K562 (cell line): ENCODE results near the gene CNTD1. TPM values are rescaled to one million over a fixed set of nuclear protein-coding genes. Genes with fewer than 3 reads are reported as not detected.

ENCODE experiments used
- CC2D1A ChIP-seq: fragments of 450-650 bp; IDR thresholded peaks from 2 replicates; pipeline ENCODE4 v1.6.1; 2017; ENCODE audit warnings: mild to moderate bottlenecking
- DNMT1 ChIP-seq: fragments of 450-650 bp; IDR thresholded peaks from 2 replicates; pipeline ENCODE4 v1.6.1; 2016; ENCODE audit warnings: antibody characterized with exemption, mild to moderate bottlenecking
- ELK1 ChIP-seq: sonication (generic); formaldehyde crosslinking; IDR thresholded peaks from 2 replicates; pipeline ENCODE4 v1.8.1; 2022; ENCODE audit warnings: missing genetic modification reagents
- FOXJ2 ChIP-seq: fragments of 200-800 bp; sonication (Bioruptor generic); IDR thresholded peaks from 2 replicates; pipeline ENCODE4 v1.6.1; 2016; ENCODE audit warnings: missing genetic modification characterization, missing compliant biosample characterization
- FOXK1 ChIP-seq: sonication (generic); formaldehyde crosslinking; IDR thresholded peaks from 2 replicates; pipeline ENCODE4 v1.8.0; 2022; ENCODE audit warnings: missing genetic modification reagents, mild to moderate bottlenecking, borderline replicate concordance
- ID3 ChIP-seq, 2 experiments: fragments of 250-450 bp in 1 of 2; fragments of 450-650 bp in 1 of 2; sonication (Bioruptor Pico) in 1 of 2; IDR thresholded peaks; 2 replicates each; pipeline versions ENCODE4 v1.6.1 to v1.8.0; 2016 to 2021; ENCODE audit warnings: mild to moderate bottlenecking in 2 of 2, moderate library complexity in 2 of 2, missing compliant biosample characterization in 1 of 2, missing genetic modification characterization in 1 of 2
- LCOR ChIP-seq: sonication (generic); formaldehyde crosslinking; IDR thresholded peaks from 2 replicates; pipeline ENCODE4 v1.8.0; 2022; ENCODE audit warnings: mild to moderate bottlenecking, missing genetic modification reagents
- MBD2 ChIP-seq: sonication (generic); IDR thresholded peaks from 2 replicates; pipeline ENCODE4 v1.6.1; 2016; ENCODE audit warnings: low read depth, borderline replicate concordance
- MCM2 ChIP-seq: fragments of 450-650 bp; IDR thresholded peaks from 2 replicates; pipeline ENCODE4 v1.6.1; 2017; ENCODE audit warnings: low read depth, mild to moderate bottlenecking
- PTBP1 ChIP-seq: fragments of 200-400 bp; formaldehyde crosslinking; IDR thresholded peaks from 2 replicates; pipeline ENCODE4 v1.6.1; 2017; ENCODE audit warnings: low read depth, low read length
- RAD51 ChIP-seq: fragments of 450-650 bp; IDR thresholded peaks from 2 replicates; pipeline ENCODE4 v1.7.1; 2016; ENCODE audit warnings: low read depth, mild to moderate bottlenecking, borderline replicate concordance
- TCF3 ChIP-seq: sonication (generic); formaldehyde crosslinking; IDR thresholded peaks from 2 replicates; pipeline ENCODE4 v1.4.0; 2020; ENCODE audit warnings: mild to moderate bottlenecking, missing genetic modification reagents
- ZBTB8A ChIP-seq: fragments of 450-650 bp; IDR thresholded peaks from 2 replicates; pipeline ENCODE4 v1.6.1; 2018; ENCODE audit warnings: mild to moderate bottlenecking, moderate library complexity; ENCODE audit not compliant: partially characterized antibody
- ZNF3 ChIP-seq: fragments of 250-450 bp; sonication (Bioruptor Pico); IDR thresholded peaks from 2 replicates; pipeline ENCODE4 v1.5.0; 2021; ENCODE audit warnings: mild to moderate bottlenecking, moderate library complexity
- ZNF512 ChIP-seq: IDR thresholded peaks from 2 replicates; pipeline ENCODE4 v1.6.1; 2016; ENCODE audit warnings: missing genetic modification characterization, missing compliant biosample characterization
- ZNF696 ChIP-seq: fragments of 250-450 bp; sonication (Bioruptor Pico); conservative IDR thresholded peaks from 2 replicates; pipeline ENCODE4 v1.4.0; 2020; ENCODE audit warnings: mild to moderate bottlenecking, moderate library complexity
- polyA plus RNA-seq, 8 experiments: library from polyadenylated mRNA; depleted of rRNA in 4 of 8; stranded (reverse) in 5 of 8; unstranded in 3 of 8; fragments of >200 nt; fragmentation: Nextera tagmentation in 2 of 8; fragmentation: Illumina TruSeq in 1 of 8; extraction: Ambion mirVana in 2 of 8; extraction: Trizol in 1 of 8; gene quantifications; 2 replicates each; pipeline versions ENCODE4 v1.2.1 to v1.2.3, GENCODE V29; 2011 to 2014; ENCODE audit warnings: inconsistent platforms in 1 of 8, missing spikeins in 1 of 8
- total RNA-seq, 7 experiments: library from RNA; depleted of rRNA in 6 of 7; stranded (reverse); fragments of >200 nt in 6 of 7; fragmentation: Illumina TruSeq in 2 of 7; extraction: Trizol in 2 of 7; gene quantifications; 2 replicates each; pipeline versions ENCODE4 v1.2.1 to v1.2.3, GENCODE V29; 2011 to 2021; ENCODE audit warnings: low replicate concordance in 1 of 7
- TF ChIP-seq, protein P1 (sequence below): IDR thresholded peaks from 2 replicates; pipeline ENCODE4 v1.6.1; 2012; ENCODE audit warnings: low read depth, low read length, improper control_type of control experiment, borderline replicate concordance
- TF ChIP-seq, protein P2 (sequence below): fragments of 450-650 bp; formaldehyde crosslinking; IDR thresholded peaks from 2 replicates; pipeline ENCODE4 v1.4.0; 2020; ENCODE audit warnings: mild to moderate bottlenecking, mixed read lengths

Gene CNTD1
- total and polyA plus RNA-seq, 9 of the 15 experiments (the other 6 are each of a cell fraction or from before 2014, with no cell fraction given): 0.12 to 0.86 (median 0.41) TPM; not detected in 1

GRCh38 chr17:42798383-42799380, at the start of gene CNTD1, which contains the start of gene COA3 (continued):
- TF ChIP-seq, protein P1, sequence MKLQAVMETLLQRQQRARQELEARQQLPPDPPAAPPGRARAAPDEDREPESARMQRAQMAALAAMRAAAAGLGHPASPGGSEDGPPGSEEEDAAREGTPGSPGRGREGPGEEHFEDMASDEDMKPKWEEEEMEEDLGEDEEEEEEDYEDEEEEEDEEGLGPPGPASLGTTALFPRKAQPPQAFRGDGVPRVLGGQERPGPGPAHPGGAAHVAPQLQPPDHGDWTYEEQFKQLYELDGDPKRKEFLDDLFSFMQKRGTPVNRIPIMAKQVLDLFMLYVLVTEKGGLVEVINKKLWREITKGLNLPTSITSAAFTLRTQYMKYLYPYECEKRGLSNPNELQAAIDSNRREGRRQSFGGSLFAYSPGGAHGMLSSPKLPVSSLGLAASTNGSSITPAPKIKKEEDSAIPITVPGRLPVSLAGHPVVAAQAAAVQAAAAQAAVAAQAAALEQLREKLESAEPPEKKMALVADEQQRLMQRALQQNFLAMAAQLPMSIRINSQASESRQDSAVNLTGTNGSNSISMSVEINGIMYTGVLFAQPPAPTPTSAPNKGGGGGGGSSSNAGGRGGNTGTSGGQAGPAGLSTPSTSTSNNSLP: no peak
- TF ChIP-seq TCF3 (CRISPR knock-in tag) (no peak), ZNF3 (CRISPR knock-in tag) (0 out of 2 replicates have a peak, but pooled peaks have one; percentile 56), ELK1 (CRISPR knock-in tag) (no peak), FOXJ2 (no peak), ID3 (CRISPR knock-in tag; IDR thresholded peaks at IDR 0.05) (no peak), ID3 (tag; IDR thresholded peaks at IDR 0.05) (no peak), RAD51 (0 out of 2 replicates have a peak, but pooled peaks have one; percentile 16), ZBTB8A (no peak), MBD2 (peak; percentile 84), LCOR (CRISPR knock-in tag) (no peak), MCM2 (no peak), DNMT1 (0 out of 2 replicates have a peak, but pooled peaks have one; percentile 41), ZNF512 (no peak), PTBP1 (no peak), CC2D1A (0 out of 2 replicates have a peak, but pooled peaks have one; percentile 6), ZNF696 (no peak), FOXK1 (CRISPR knock-in tag) (peak; percentile 17; the same call in 1 of the 2 replicates)
- TF ChIP-seq, protein P2, sequence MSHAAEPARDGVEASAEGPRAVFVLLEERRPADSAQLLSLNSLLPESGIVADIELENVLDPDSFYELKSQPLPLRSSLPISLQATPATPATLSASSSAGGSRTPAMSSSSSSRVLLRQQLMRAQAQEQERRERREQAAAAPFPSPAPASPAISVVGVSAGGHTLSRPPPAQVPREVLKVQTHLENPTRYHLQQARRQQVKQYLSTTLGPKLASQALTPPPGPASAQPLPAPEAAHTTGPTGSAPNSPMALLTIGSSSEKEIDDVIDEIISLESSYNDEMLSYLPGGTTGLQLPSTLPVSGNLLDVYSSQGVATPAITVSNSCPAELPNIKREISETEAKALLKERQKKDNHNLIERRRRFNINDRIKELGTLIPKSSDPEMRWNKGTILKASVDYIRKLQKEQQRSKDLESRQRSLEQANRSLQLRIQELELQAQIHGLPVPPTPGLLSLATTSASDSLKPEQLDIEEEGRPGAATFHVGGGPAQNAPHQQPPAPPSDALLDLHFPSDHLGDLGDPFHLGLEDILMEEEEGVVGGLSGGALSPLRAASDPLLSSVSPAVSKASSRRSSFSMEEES (CRISPR knock-in tag): no peak
